Erythroblast (primary cell): ENCODE data around the gene CAB39L.

Source experiments
- DNase-seq, 2 experiments: peaks; one replicate each; lab custom pipeline; 2025; lab: John Stamatoyannopoulos, UW
- GATA1 ChIP-seq: IDR thresholded peaks from 2 replicates; pipeline ENCODE4 v1.6.1; 2011; ENCODE audit warnings: low read depth, mild to moderate bottlenecking, control low read depth, low read length, moderate library complexity
- POLR2A ChIP-seq: IDR thresholded peaks from 2 replicates; pipeline ENCODE4 v1.6.1; 2011; ENCODE audit warnings: mild to moderate bottlenecking, low read length

The CAB39L gene

DNA sequence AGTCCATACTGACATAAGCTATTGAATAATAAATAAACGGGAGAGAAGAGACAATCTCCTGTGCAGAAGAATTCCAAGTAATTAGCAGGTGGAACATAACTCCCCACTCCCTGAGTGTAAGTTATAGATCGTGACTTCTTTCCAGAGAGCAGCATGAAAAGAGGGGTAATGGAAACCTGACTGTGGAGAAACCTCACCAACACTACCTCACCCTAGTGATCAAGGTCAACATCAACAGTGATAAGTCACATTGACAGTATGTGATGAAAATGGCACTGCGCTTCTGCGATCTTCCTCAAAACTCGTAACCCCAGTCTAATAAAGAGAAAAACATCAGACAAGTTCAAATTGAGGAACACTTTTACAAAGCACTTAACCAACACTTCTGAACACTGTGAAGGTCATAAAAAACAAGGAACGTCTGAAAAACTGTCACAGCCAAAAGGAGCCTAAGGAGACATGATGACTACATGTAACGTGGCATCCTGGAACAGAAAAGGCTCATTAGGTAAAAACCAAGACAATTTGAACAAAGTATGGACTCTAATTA lies 19.8 kb downstream of the CAB39L start:
- DNase-seq: no peak
- TF ChIP-seq POLR2A (no peak), GATA1 (no peak)

DNA sequence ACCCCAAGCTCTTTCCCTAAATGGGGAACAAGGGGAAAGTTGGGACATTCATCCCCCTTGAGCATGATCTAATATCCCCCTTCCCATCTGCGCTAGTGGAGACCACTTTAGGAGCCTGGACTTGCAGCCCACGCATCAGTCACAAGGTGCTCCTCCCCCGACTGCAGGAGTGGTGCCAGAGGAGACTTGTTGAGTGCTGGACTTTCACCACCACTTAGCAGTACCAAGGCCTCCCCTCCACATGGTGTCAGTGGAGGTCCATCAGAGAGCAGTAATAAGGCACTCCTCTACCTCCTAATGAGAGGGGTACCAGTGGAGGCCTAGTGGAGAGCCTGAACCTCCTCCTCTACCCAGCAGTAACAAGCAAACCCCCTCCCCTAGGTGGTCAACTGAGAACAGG lies 22.5 kb downstream of the CAB39L start:
- no peak for TF ChIP-seq GATA1
- TF ChIP-seq POLR2A: no peak
- DNase-seq: peak; percentile 44 to 51

DNA sequence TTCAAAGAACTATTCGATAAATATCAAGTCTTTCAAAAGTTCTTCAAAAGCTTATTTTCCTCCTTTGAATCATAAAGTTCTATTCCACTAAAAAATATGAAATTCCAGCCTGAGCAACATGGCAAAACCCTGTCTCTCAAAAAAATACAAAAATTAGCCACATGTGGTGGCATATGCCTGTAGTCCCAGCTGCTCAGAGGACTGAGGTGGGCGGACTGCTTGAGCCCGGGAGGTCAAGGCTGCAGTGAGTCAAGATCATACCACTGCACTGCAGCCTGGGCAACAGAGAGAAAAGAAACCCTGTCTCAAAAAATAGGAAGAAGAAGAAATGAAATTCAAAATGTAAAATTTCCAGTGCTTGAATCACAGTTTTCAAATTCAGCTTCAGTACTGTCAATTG lies 24.6 kb downstream of the CAB39L start:
- no peak for DNase-seq
- TF ChIP-seq POLR2A: no peak
- TF ChIP-seq GATA1: no peak

DNA sequence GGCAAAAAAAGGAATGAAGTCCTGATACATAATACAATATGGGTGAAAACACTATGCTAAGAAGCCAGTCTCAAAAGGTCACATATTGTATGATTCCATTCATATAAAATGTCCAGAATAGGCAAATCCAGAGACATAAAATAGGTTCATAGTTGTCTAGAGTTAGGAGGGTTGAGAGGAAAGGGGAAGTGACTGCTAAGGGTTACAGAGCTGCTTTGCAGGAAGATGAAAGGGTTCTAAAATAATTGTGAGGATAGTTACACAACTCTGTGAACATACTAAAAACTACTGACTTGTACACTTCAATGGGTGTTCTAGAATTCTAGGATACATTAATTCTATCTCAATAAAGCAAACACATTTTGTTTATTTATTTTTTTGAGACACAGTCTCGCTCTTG lies 25.7 kb downstream of the CAB39L start:
- no peak for TF ChIP-seq GATA1
- TF ChIP-seq POLR2A: no peak
- no peak for DNase-seq

DNA sequence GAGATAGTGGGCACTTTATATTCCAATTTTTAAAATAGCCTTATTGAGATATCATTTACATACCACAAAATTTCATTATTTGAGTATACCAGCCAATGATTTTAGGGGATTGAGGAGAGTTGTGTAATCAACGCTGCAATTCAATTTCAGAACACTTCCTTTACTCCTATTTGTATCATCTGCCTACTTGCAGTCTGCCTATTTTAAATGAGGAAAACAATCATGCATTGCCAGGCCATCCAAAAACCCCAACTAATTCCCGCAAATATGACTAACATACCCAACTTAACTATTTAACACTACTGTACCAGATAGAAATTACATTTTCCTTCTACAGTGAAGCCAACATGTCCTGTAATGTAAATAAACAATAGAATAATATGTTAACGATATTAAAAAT lies 26.7 kb downstream of the CAB39L start:
- TF ChIP-seq POLR2A (no peak), GATA1 (no peak)
- DNase-seq: no peak

DNA sequence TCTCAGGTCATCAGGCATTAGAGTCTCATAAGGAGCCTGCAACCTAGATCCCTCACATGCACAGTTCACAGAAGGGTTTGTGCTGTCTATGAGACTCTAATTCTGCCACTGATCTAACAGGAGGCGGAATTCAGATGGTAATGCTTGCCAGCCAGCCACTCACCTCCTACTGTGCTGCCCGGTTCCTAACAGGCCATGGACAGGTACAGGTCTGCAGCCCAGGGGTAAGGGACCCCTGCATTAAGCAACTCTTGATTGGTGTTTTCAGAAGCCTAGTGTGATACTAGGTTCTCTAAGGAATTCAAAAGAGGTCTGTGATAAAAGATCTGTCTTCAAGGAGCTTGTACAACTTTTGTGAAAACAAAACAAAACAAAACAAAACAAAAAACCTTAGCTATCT lies 31.1 kb downstream of the CAB39L start:
- no peak for DNase-seq
- TF ChIP-seq GATA1: no peak

DNA sequence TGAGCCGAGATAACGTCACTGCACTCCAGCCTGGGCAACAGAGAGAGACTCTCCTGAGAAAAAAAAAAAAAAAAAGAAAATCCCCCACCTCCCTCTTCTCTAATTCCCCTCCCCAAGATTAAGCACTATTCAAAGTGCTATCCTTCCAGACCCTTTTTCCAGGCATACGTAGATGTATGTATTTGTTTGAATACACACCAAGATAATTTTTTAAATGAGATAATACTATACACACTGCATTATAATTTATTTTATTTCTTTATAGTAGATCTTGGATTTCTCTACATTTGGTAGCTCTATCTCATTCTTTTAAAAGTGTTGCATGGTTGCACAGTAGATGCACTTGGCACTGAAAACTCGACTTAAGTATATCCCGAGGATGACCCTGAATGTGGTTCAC lies 32.5 kb downstream of the CAB39L start:
- DNase-seq: no peak
- no peak for TF ChIP-seq GATA1
- no peak for TF ChIP-seq POLR2A

DNA sequence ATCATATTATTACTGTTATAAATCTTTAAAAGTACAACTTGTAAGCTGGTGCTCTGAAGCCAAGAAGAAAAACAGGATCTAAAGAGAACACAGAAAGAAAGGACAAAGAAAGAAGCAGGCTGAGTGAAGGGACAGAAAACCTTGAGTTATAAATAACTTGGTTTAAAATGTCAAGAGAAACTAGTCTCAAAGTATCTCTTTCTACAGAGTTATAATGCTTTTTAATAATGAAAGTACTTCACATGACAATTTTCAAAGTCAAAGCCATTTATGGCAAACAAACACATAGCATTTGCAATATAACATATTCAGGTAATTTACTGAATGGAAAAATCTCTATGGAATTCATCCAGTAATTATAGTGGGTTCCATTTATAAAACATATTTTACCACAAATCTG lies 33.4 kb downstream of the CAB39L start:
- no peak for DNase-seq
- TF ChIP-seq POLR2A (no peak), GATA1 (no peak)

DNA sequence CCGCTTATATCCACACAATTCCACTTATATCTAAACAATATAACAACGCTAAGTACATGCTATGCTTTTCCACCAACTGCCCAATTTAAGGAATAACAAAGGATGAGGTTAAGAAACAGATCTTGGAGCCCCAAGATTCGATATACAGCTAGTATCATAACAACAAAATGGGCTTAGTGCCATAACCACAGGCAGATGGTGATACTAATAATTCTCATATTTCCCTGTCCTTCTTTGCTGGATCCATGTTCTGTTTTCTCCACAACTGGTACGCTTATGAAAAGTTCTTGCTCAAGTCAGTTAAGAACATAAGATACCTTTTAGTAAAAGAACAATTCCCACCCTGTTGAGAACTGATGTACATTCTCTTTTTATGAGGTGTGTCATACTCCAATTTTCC lies 33.9 kb downstream of the CAB39L start:
- peak in 1 of 2 experiments; percentile 8 for DNase-seq
- TF ChIP-seq GATA1: no peak
- TF ChIP-seq POLR2A: no peak

DNA sequence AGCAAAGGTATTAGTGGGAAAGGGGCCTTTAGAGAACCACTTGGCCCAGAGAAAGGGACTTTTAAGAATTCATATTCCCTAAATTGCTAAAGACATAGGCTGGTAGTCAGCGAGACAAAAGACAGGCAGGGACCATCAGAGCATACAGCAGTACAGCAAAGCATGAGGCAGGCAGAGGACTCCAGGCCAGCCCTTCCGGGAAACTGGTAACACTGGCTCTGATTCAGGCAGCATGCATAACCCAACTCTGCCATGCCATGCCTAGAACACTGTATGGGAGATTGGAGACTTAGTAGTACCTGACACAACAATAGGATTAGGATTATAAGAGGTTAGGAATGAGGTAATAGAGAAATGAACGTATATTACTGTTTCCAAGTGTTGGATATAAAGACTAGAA lies 34.9 kb downstream of the CAB39L start:
- no peak for DNase-seq
- TF ChIP-seq POLR2A (no peak), GATA1 (no peak)

DNA sequence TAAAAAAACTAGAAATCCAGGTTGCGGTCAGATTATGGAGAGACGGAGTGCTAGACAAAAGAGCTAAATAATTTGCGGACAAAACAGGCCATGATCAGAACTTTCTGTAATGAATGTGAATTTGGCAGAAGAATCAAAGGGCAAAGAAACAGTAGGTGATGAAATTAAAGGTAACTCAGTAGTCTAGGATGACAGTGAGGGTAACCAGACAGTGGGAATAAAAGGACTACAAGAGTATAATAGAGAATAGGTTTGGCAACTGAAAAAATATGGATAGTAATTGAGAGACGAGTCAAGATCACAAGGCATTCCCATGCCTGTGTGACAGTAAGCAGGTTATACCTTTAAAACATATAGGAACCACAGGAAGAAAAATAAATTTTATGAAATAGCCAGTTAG lies 35.9 kb downstream of the CAB39L start:
- DNase-seq: no peak
- TF ChIP-seq POLR2A: no peak
- no peak for TF ChIP-seq GATA1

DNA sequence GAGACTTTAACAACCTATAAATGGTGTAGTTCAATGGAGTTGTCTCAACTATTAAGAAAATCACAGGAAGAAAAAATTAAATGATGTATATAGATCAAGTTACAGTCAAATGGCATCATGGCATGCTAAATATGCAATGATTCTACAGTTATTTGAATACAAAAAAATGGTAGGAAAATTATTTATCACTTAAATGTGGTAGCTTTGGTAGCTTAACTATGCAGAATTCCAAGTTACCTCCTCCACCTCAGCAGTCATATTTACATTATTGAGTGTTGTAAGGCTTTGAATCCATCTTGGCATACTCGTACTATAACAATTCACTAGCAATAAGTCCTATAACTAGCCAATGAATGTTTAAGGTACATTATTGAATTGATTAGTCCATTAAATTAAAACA lies 36.8 kb downstream of the CAB39L start:
- TF ChIP-seq POLR2A (no peak), GATA1 (no peak)
- DNase-seq: no peak

DNA sequence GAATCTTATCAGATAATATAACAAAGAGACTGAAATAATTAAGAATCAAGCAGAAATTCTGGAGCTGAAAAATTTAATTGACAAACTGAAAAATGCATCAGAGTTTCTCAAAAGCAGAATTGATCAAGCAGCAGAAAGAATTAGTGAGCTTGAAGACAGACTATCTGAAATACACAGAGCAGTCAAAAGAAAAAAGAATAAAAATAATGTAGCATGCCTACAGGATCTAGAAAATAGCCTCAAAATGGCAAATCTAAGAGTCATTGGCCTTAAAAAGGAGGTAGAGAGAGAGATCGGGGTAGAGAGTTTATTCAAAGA lies 39.2 kb downstream of the CAB39L start:
- DNase-seq: peak in 1 of 2 experiments; percentile 9
- TF ChIP-seq POLR2A: no peak
- no peak for TF ChIP-seq GATA1

DNA sequence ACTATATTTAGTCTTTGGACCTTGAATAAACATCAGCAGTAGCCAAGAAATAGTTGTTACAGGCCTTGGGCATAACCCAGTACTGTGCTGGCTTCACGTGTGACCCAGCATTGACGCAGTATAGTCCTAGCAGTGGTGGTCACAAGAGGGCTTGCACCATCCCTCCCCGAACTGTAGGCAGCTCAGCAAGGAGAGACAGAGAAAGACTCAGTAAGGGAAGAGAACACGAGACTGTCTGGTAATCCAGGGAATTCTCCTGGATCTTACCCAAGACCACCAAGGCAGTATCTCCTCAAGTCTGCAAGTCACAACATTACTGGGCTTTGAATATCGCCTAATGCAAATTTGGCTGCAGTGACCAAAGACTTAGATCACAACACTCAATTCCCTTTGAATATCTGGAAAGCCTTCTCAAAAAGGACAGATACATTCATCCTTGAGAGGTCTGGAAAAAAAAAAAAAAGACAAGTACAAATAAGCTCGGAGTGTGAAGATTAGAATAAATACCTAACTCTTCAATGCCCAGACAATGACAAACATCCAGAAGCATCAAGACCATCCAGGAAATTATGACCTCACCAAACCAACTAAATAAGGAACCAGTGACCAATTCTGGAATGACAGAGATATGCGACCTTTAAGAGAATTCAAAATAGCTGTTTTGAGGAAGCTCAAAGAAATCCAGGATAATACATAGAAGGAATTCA lies 39.7 kb downstream of the CAB39L start:
- TF ChIP-seq GATA1 (no peak), POLR2A (no peak)
- no peak for DNase-seq
